Glutamatergic neuron (in vitro differentiated cells): ENCODE results near the gene NID1. TPM values are rescaled to one million over a fixed set of nuclear protein-coding genes. Genes with fewer than 3 reads are reported as not detected.
A peak's percentile ranks its signal among the peaks of the same experiment; 100 is the strongest.

ENCODE experiments used
- DNase-seq: peaks from one replicate; pipeline ENCODE4 v3.0.0; 2022
- H3K27ac Mint-ChIP-seq: one replicate; pipeline ENCODE4 v1.8.0; 2020; ENCODE audit warnings: mild to moderate bottlenecking, mixed read lengths, inconsistent platforms; ENCODE audit not compliant: unreplicated experiment
- H3K27me3 Mint-ChIP-seq: one replicate; pipeline ENCODE4 v1.8.0; 2020; ENCODE audit warnings: mild to moderate bottlenecking, moderate library complexity, mixed read lengths, inconsistent platforms; ENCODE audit not compliant: unreplicated experiment
- H3K36me3 Mint-ChIP-seq: one replicate; pipeline ENCODE4 v1.8.0; 2020; ENCODE audit warnings: mild to moderate bottlenecking, mixed read lengths, inconsistent platforms; ENCODE audit not compliant: unreplicated experiment
- H3K4me1 Mint-ChIP-seq: one replicate; pipeline ENCODE4 v1.8.0; 2020; ENCODE audit warnings: mild to moderate bottlenecking, low read depth, mixed read lengths, inconsistent platforms; ENCODE audit not compliant: unreplicated experiment
- H3K4me3 Mint-ChIP-seq: one replicate; pipeline ENCODE4 v1.8.0; 2020; ENCODE audit warnings: mild to moderate bottlenecking, mixed read lengths, inconsistent platforms; ENCODE audit not compliant: unreplicated experiment
- H3K9me3 Mint-ChIP-seq: one replicate; pipeline ENCODE4 v1.8.0; 2020; ENCODE audit warnings: mild to moderate bottlenecking, moderate library complexity, mixed read lengths, inconsistent platforms; ENCODE audit not compliant: unreplicated experiment
- long read RNA-seq: library from polyadenylated mRNA; unstranded; transcript quantifications from one replicate; pipeline ENCODE4 v2.0.0, GENCODE V29; 2020; ENCODE audit not compliant: unreplicated experiment
- total RNA-seq: library from RNA; stranded (reverse); fragmentation: NEBNext Ultra II Directional; extraction: Animal tissue kit (Norgen Biotek cat#: 25700); gene quantifications from one replicate; pipeline ENCODE4 v1.2.1, GENCODE V29; 2021; ENCODE audit not compliant: unreplicated experiment
- TF ChIP-seq, protein P1 (sequence below): fragments of 200-600 bp; sonication (generic); IDR thresholded peaks from one replicate; pipeline ENCODE4 v1.5.0; 2021; ENCODE audit not compliant: partially characterized antibody, unreplicated experiment

Gene NID1
- 1.4 TPM for total RNA-seq
- long read RNA-seq: 0 reads

- TF ChIP-seq, protein P1, sequence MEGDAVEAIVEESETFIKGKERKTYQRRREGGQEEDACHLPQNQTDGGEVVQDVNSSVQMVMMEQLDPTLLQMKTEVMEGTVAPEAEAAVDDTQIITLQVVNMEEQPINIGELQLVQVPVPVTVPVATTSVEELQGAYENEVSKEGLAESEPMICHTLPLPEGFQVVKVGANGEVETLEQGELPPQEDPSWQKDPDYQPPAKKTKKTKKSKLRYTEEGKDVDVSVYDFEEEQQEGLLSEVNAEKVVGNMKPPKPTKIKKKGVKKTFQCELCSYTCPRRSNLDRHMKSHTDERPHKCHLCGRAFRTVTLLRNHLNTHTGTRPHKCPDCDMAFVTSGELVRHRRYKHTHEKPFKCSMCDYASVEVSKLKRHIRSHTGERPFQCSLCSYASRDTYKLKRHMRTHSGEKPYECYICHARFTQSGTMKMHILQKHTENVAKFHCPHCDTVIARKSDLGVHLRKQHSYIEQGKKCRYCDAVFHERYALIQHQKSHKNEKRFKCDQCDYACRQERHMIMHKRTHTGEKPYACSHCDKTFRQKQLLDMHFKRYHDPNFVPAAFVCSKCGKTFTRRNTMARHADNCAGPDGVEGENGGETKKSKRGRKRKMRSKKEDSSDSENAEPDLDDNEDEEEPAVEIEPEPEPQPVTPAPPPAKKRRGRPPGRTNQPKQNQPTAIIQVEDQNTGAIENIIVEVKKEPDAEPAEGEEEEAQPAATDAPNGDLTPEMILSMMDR: peak; percentile 33
- no peaks in the 10 kb centered on the region for H3K9me3 Mint-ChIP-seq
- H3K4me1 Mint-ChIP-seq: peaks cover 5% of the 10 kb centered on the region
- peaks cover 9% of the 10 kb centered on the region for H3K27me3 Mint-ChIP-seq
- H3K4me3 Mint-ChIP-seq: peak within 1 kb of the TSS; percentile 81
- H3K36me3 Mint-ChIP-seq: no peaks in the 10 kb centered on the region
- no peak within 1 kb of the TSS for H3K27ac Mint-ChIP-seq
- DNase-seq: peak; percentile 76
Observed at GRCh38 chr1:236064674-236065508, at the start of gene NID1. Gene NID1, minus strand, starts transcription at chr1:236065090. Its CDS starts 11 bp downstream, at chr1:236065079.

GRCh38 chr1:236114076-236114747, 49.3 kb upstream of the NID1 start:
- Mint-ChIP-seq H3K27ac (no peak overlapping the region), H3K27me3 (peaks cover 1% of the 10 kb centered on the region), H3K36me3 (no peaks in the 10 kb centered on the region), H3K4me1 (peaks cover 4% of the 10 kb centered on the region), H3K9me3 (no peaks in the 10 kb centered on the region), H3K4me3 (no peak overlapping the region)
- DNase-seq: no peak
- TF ChIP-seq, protein P1: no peak

GRCh38 chr1:236113324-236114032, 48.6 kb upstream of the NID1 start:
- TF ChIP-seq, protein P1: no peak
- H3K36me3 Mint-ChIP-seq: no peaks in the 10 kb centered on the region
- no peak for DNase-seq
- no peaks in the 10 kb centered on the region for H3K9me3 Mint-ChIP-seq
- H3K27me3 Mint-ChIP-seq: peaks cover under 1% of the 10 kb centered on the region
- no peak overlapping the region for H3K27ac Mint-ChIP-seq
- H3K4me3 Mint-ChIP-seq: no peak overlapping the region
- peaks cover 3% of the 10 kb centered on the region for H3K4me1 Mint-ChIP-seq

GRCh38 chr1:236112332-236112627, 47.4 kb upstream of the NID1 start:
- Mint-ChIP-seq H3K36me3 (no peaks in the 10 kb centered on the region), H3K27ac (no peak overlapping the region), H3K4me1 (no peaks in the 10 kb centered on the region), H3K27me3 (no peaks in the 10 kb centered on the region), H3K4me3 (no peak overlapping the region), H3K9me3 (no peaks in the 10 kb centered on the region)
- TF ChIP-seq, protein P1: no peak
- DNase-seq: no peak
